Uterus (tissue), 4 donors: ENCODE data around the gene BARHL1. TPM values are rescaled to one million over a fixed set of nuclear protein-coding genes. Genes with fewer than 3 reads are reported as not detected.
"Not testable (repeated sequence)": the region's sequence is repeated elsewhere in the genome, so short reads cannot be mapped to it uniquely, and the experiment has no call there.

Source experiments
- DNase-seq, 2 donors: peaks; one replicate each; pipeline ENCODE4 v3.0.0-alpha.2; 2019 to 2020
- H3K27ac ChIP-seq, 2 donors: fragments of 200-600 bp; sonication (generic); 1 replicate in 1 of 2; 2 replicates in 1 of 2; pipeline ENCODE4 v1.5.1; 2016 to 2018
- H3K27me3 ChIP-seq, 2 donors: fragments of 200-600 bp; sonication (generic); one replicate each; pipeline ENCODE4 v1.5.1; 2018 to 2019; ENCODE audit warnings: control low read depth in 1 of 2
- H3K36me3 ChIP-seq, 2 donors: fragments of 200-600 bp; sonication (generic); one replicate each; pipeline ENCODE4 v1.5.1; 2019; ENCODE audit warnings: control low read depth in 1 of 2
- H3K4me1 ChIP-seq, 2 donors: fragments of 200-600 bp; sonication (generic); one replicate each; pipeline ENCODE4 v1.5.1; 2018 to 2019; ENCODE audit warnings: control low read depth in 1 of 2
- H3K4me3 ChIP-seq, 2 donors: fragments of 200-600 bp; sonication (generic); 1 replicate in 1 of 2; 2 replicates in 1 of 2; pipeline ENCODE4 v1.5.1; 2018 to 2019; ENCODE audit warnings: mild to moderate bottlenecking in 1 of 2
- H3K9me3 ChIP-seq, 2 donors: fragments of 200-600 bp; sonication (generic); one replicate each; pipeline ENCODE4 v1.5.1; 2019; ENCODE audit warnings: control low read depth in 1 of 2
- CTCF ChIP-seq, 4 experiments: fragments of 200-600 bp in 2 of 4; fragments of 450-650 bp in 2 of 4; sonication (generic) in 2 of 4; IDR thresholded peaks; one replicate each; pipeline ENCODE4 v1.5.1; 2016 to 2019; ENCODE audit warnings: antibody characterized with exemption in 4 of 4, mild to moderate bottlenecking in 2 of 4, moderate library complexity in 1 of 4
- POLR2A ChIP-seq, 2 donors: fragments of 450-650 bp; IDR thresholded peaks; one replicate each; pipeline ENCODE4 v1.6.1; 2016; ENCODE audit warnings: antibody characterized with exemption in 2 of 2, mild to moderate bottlenecking in 1 of 2, moderate library complexity in 1 of 2
- intact Hi-C: fragments of 100-400 bp; cut with DNase I; formaldehyde crosslinking; loops from one replicate; pipeline ENCODE4 v1.15.1; 2023; ENCODE audit warnings: low total_unique reads
- total RNA-seq, 4 donors: library from RNA; depleted of rRNA in 3 of 4; stranded (reverse); fragments of >200 nt in 3 of 4; gene quantifications; one replicate each; pipeline versions ENCODE4 v1.1.0 to v1.2.4, GENCODE V29; 2014 to 2023
- donor health status: DM: yes; HTN: yes; CAD: no.

Gene BARHL1
- total RNA-seq, 4 donors from 2014 or later, result not detected

- H3K4me3 ChIP-seq, result no peak overlapping the region
- H3K36me3 ChIP-seq, result no peaks in the 10 kb centered on the region
- TF ChIP-seq POLR2A (IDR thresholded peaks at IDR 0.05), result no peak
- no peak for TF ChIP-seq CTCF (IDR thresholded peaks at IDR 0.05)
- intact Hi-C loops, result no loop called here
- no peak overlapping the region for H3K27ac ChIP-seq
- no peak for DNase-seq
- H3K4me1 ChIP-seq, result no peaks in the 10 kb centered on the region
- no peaks in the 10 kb centered on the region for H3K9me3 ChIP-seq
- no peaks in the 10 kb centered on the region for H3K27me3 ChIP-seq
Observed at GRCh38 chr9:132562306-132562573, 20.2 kb upstream of the BARHL1 start.

- TF ChIP-seq POLR2A (IDR thresholded peaks at IDR 0.05) (no peak), CTCF (IDR thresholded peaks at IDR 0.05) (no peak)
- Histone ChIP-seq H3K27me3 (no peaks in the 10 kb centered on the region), H3K4me1 (no peaks in the 10 kb centered on the region), H3K9me3 (no peaks in the 10 kb centered on the region), H3K36me3 (no peaks in the 10 kb centered on the region), H3K4me3 (no peak overlapping the region), H3K27ac (no peak overlapping the region)
- intact Hi-C loops, result no loop called here
- DNase-seq, result no peak
Observed at GRCh38 chr9:132564526-132564925, 17.9 kb upstream of the BARHL1 start.

GRCh38 chr9:132568787-132569186 lies 13.6 kb upstream of the BARHL1 start:
- H3K4me1 ChIP-seq, H3K36me3 ChIP-seq, H3K27ac ChIP-seq, intact Hi-C loops, DNase-seq, H3K4me3 ChIP-seq, H3K9me3 ChIP-seq, H3K27me3 ChIP-seq: not testable (repeated sequence)

- no peaks in the 10 kb centered on the region for H3K9me3 ChIP-seq
- H3K36me3 ChIP-seq, result no peaks in the 10 kb centered on the region
- no peaks in the 10 kb centered on the region for H3K27me3 ChIP-seq
Observed at GRCh38 chr9:132571806-132572600, 10.4 kb upstream of the BARHL1 start.

GRCh38 chr9:132572921-132573320 lies 9.5 kb upstream of the BARHL1 start:
- DNase-seq, result no peak

More at GRCh38 chr9:132571806-132572600, 10.4 kb upstream of the BARHL1 start:
- Histone ChIP-seq H3K4me3 (no peak overlapping the region), H3K27ac (no peak overlapping the region), H3K4me1 (no peaks in the 10 kb centered on the region)
- TF ChIP-seq POLR2A (IDR thresholded peaks at IDR 0.05) (no peak), CTCF (IDR thresholded peaks at IDR 0.05) (no peak)
- intact Hi-C loops, result loop anchor here (5.0 kb wide), 1 partner anchor 45 kb away; no protein-coding TSS in a partner anchor
- no peak for DNase-seq

More at GRCh38 chr9:132572921-132573320, 9.5 kb upstream of the BARHL1 start:
- no peaks in the 10 kb centered on the region for H3K36me3 ChIP-seq
- TF ChIP-seq CTCF (IDR thresholded peaks at IDR 0.05), result no peak
- no peak for TF ChIP-seq POLR2A (IDR thresholded peaks at IDR 0.05)
- H3K4me3 ChIP-seq, result no peak overlapping the region
- no peaks in the 10 kb centered on the region for H3K27me3 ChIP-seq
- intact Hi-C loops, result loop anchor here (5.0 kb wide), 1 partner anchor 46 kb away; no protein-coding TSS in a partner anchor
- H3K9me3 ChIP-seq, result no peaks in the 10 kb centered on the region
- no peak overlapping the region for H3K27ac ChIP-seq
- no peaks in the 10 kb centered on the region for H3K4me1 ChIP-seq
